Measurements from ENCODE around the gene ABCA7.

Gene ABCA7

DNA sequence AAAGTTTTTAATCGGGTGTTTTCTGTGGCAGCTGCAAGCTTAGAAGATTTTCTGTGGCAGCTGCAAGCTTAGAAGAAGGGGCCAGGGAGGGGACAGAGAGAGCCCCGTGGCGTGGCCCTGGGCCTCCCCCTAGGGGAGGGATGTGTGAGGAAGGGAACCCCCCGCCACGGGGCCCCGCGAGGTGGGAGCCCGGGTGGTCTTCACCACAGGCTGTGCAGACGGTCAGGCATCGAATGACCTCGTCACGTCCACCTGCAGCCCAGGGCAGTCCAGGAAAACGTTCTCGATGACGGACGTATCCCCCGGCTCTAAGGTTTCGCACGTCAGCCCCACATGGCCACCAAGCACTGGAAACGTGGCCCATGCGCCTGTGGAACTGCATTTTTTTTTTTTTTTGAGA is 46.7 kb downstream of the ABCA7 start:
- in situ Hi-C loops (cut with MboI; ENCODE audit: low sequenced_read_pairs) = no loop called here

DNA sequence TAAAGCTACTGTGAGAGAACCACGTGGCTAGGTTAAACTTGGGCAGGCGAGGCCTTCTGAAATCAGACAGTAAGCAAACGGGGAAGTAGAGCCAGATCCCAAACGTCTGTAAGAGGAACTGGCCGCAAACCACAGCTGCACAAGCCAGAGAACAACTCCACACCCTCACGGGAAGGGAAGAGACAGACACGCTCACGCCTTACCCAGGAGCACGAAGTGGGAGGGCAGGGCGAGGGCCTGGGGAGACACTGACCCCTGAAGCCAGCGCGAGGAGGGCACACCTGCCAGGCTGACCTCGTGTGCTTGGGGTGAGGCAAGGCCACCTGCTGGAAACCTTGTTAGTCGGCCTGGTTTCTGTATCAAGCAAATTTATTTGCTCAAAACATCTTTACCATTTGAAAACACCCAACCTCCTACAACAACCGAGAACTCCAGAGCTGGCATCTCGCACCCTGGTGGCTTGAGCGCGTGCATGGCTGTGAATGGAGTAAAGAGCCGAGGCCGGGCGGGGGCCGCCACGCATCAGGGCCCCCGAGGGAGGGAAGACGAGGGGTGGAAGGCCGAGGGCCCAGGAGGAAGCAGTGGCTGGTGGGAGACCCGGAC is 48.0 kb downstream of the ABCA7 start:
- in situ Hi-C loops (cut with MboI; ENCODE audit: low sequenced_read_pairs) = no loop called here

- in situ Hi-C loops (cut with MboI; ENCODE audit: low sequenced_read_pairs) = no loop called here
Measured at GRCh38 chr19:1088416-1089010, 48.6 kb downstream of the ABCA7 start.

- in situ Hi-C loops (cut with MboI; ENCODE audit: low sequenced_read_pairs) = no loop called here
Measured at GRCh38 chr19:1089126-1089771, 49.3 kb downstream of the ABCA7 start.

DNA sequence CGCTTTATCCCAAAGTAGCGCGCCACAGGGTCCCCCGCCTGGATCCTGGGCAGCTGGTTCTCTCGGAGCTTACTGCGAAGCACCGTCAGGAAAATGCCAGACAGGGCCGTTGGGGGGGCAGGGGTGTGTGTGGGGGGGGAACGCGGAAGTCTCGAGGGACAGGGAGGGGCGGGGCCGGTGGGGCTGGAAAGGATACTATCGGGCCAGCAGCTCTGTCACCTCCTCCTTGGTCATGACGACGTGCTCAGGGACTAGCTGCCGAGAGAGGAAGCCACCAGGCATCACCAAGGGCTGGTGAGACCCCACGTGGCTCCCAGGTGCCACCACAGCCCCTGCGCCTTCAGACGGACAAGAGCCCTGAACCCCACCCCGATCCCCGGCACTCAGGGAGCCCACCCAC is 50.0 kb downstream of the ABCA7 start:
- in situ Hi-C loops (cut with MboI; ENCODE audit: low sequenced_read_pairs) = no loop called here

DNA sequence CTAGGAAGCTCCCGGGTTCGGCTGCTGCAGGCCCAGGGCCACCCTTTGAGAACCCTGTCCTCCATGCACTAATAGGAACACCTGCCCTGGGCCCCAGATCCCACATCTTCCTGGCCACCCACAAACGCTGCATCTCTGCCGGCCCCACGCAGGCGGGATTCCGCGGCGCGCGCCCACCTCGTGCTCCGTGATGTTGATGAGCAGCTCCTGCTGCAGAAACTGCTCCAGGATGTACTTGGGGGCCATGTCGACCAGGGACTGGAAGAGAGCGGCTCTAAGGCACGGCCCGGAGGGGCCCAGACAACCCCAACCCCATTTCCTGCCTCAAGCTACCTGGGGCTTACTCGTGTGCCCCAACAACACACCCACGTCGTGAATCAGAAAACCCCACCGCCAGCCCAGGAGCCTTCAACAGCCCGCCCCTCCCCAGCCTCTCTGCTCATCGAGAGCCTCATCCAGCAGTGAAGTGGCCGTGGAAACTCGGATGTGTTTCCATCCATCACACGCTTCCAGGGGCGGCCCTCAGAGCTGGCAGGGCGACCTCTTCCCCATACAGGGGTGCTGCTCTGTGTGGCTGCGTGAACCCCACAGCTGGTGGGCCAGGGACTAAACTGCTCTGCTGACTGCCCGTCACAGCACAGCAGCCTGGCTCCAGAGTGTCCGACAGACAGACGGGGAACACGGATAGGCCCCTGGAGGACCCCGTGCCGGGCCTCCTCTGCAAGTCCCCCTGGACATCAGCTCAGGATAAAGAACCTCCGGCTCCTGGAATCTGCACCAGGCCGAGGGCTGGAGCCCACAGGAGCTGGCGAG is 51.0 kb downstream of the ABCA7 start:
- in situ Hi-C loops (cut with MboI; ENCODE audit: low sequenced_read_pairs) = no loop called here

DNA sequence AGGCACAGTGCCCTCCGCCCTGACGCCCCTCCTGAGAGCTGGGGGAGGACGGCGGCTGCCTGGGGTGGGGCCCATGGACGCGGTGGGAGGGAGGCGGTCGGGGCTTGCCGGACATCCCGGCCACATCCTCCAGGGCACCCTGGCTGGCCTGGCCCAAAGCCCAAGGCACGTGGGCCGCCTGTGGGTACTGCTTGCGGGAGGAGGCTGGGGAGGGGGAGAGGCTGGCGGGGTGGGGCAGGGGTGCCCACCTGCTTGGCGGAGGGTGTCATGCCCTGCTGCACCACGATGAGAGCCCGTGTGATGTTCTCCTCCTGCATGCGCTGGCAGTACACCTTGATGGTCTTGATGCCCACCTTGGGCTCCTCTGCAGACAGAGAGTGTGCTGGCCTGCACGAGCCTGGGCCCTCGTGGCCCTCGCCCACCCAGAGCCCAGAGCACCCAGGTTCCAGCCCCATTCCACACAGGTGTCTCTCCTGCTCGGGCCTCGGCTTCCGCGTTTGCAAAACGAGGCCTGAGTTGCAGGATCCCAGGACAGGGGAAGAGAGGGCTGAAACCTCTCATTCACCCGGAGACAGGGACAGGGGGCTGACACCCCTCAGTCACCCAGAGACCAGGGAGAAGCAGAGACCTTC is 51.8 kb downstream of the ABCA7 start:
- in situ Hi-C loops (cut with MboI; ENCODE audit: low sequenced_read_pairs) = no loop called here

- in situ Hi-C loops (cut with MboI; ENCODE audit: low sequenced_read_pairs) = no loop called here
Measured at GRCh38 chr19:1093330-1093729, 53.4 kb downstream of the ABCA7 start.

- in situ Hi-C loops (cut with MboI; ENCODE audit: low sequenced_read_pairs) = no loop called here
Measured at GRCh38 chr19:1093811-1094553, 54.1 kb downstream of the ABCA7 start.

- in situ Hi-C loops (cut with MboI; ENCODE audit: low sequenced_read_pairs) = no loop called here
Measured at GRCh38 chr19:1094655-1094977, 54.7 kb downstream of the ABCA7 start.

GRCh38 chr19:1094978-1095701 is 55.2 kb downstream of the ABCA7 start, which contains the start of gene POLR2E:
POLR2E (minus strand) TSS chr19:1095375; CDS start chr19:1095315, 60 bp downstream.
- in situ Hi-C loops (cut with MboI; ENCODE audit: low sequenced_read_pairs) = no loop called here

DNA sequence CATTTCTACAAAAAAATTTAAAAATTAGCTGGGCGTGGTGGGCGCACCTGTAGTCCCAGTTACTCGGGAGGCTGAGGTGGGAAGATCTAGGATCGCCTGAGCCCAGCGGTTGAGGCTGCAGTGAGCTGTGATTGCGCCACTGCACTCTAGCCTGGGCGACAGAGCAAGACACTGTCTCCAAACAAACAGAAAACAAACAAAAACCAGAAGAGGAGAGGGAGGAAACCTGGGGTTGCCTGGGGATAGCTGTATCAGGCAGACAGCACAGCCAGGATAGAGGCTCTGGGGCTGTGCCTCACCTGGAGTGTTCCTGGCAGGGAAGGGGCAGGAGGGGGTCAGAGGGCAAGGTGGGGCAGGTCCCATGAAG is 57.9 kb downstream of the ABCA7 start:
- in situ Hi-C loops (cut with MboI; ENCODE audit: low sequenced_read_pairs) = no loop called here

DNA sequence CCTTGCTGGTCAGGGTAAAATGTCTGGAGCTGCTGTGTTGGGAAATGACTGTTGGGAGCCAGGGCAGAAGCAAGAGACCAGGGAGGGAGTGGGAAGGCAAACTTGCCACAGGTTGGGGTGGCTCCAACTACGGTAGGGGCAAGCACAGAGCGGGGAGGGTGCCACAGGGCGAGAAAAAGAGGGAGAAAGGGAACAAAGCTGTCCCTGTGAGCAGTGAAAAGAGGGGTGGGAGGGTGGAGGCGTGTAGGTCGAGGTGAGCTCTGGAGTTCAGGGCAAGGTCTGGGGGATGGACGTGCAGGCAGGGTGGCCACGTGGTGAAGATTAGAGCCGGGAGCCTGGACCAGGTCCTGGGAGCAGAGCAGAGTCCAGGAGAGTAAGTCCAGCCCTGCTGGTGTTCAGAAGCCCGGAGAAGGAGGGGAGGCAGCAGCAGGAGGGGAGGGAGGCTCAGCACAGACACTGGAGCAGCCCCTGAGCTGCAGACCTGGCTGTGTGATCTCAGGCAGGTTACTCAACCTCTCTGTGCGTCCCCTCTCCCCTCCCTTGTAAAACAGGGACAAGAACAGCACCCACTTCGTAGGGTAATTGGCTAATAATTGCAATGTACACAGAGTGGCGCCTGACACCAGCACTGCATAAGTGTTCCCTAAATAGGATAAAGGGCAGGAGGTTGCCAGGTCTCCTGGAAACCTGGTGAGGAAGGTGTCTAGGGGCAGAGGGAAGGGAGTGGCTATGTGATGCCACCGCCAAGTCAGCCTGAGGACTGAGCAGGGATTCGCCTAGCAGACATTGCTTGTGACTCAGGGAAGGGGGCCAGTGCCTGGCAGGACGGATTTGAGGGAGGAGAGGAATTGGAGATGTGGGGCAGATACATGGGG is 58.5 kb downstream of the ABCA7 start:
- in situ Hi-C loops (cut with MboI; ENCODE audit: low sequenced_read_pairs) = no loop called here

DNA sequence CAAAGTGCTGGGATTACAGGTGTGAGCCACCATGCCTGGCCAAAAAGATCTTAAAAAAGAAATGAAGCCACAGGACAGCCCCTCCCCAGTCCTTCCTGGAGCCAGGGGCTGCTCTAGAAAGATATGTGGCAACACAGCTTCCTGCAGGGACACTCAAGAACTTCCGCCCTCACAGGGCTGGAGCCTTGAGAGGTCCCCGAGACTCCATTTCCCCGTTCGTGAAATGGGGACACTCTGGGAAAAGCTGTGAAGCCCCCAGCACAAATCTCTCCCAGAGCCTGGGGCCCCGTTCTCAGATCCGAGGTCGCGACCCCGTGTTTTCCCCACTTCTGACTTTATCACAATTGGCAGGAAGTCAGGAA is 61.4 kb downstream of the ABCA7 start:
- in situ Hi-C loops (cut with MboI; ENCODE audit: low sequenced_read_pairs) = no loop called here

DNA sequence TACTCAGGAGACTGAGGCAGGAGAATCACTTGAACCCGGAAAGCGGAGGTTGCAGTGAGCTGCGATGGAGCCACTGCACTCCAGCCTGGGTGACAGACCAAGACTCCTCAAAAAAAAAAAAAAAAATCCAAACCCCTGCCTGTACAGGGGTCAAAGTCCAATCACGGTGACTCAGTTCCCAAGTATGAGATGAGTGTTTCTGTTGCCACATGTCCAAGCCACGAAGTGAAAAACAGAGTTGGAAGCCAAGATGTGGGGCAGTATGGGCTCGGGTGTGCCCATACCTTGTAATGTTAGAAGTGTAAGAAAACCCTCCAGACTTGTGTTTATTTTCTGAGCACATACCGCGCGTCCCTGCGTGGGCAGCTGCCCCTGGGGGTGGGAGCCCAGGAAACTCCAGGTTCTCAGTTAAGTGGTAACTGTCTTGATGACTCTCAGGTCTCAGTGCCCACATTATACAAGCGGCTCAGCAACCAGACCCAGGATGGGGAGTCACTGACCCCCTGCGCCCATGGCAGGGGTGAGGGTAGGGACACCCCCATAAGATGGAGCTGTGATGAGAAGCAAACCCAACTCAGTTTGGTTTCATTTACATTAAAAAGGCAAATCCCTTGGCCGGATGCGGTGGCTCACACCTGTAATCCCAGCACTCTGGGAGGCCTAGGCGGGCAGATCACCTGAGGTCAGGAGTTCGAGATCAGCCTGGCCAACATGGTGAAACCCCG is 62.7 kb downstream of the ABCA7 start:
- in situ Hi-C loops (cut with MboI; ENCODE audit: low sequenced_read_pairs) = no loop called here

DNA sequence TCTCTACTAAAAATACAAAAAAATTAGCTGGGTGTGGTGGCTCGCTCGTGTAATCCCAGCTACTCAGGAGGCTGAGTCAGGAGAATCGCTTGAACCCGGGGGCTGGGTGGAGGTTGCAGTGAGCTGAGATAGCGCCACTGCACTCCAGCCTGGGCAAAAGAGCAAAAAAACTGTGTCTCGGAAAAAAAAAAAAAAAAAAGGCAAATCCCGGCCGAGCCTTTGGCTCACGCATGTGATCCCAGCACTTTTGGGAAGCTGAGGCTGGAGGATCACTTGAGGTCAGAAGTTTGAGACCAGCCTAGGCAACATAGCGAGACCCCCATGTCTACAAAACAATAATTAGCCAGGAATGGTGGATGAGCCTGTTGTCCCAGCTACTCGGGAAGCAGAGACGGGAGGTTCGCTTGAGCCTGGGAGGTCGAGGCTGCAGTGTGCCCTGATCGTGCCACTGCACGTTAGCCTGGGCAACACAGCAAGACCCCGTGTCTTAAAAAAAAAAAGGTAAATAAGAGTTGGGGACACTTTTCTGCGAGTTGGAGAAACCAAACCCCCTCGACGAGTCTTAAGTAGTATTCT is 63.3 kb downstream of the ABCA7 start:
- in situ Hi-C loops (cut with MboI; ENCODE audit: low sequenced_read_pairs) = no loop called here

GRCh38 chr19:1103708-1104310 is 63.9 kb downstream of the ABCA7 start, which contains the start of gene GPX4:
GPX4 (plus strand) TSS chr19:1103994; CDS start chr19:1104044, 50 bp downstream.
- in situ Hi-C loops (cut with MboI; ENCODE audit: low sequenced_read_pairs) = no loop called here
